Measurements from ENCODE around the gene TEDC1. TPM values are rescaled to one million over a fixed set of nuclear protein-coding genes. Genes with fewer than 3 reads are reported as not detected.
A peak's percentile ranks its signal among the peaks of the same experiment; 100 is the strongest.

TEDC1 gene
- total RNA-seq, 2 donors from 2014 or later = 3.5 to 3.9 TPM

- no peak overlapping the region for H3K4me3 ChIP-seq
- no peak overlapping the region for H3K27ac ChIP-seq
- H3K4me1 ChIP-seq = peaks cover 0 to 23% of the 10 kb centered on the region in 2 donors
- H3K27me3 ChIP-seq = no peaks in the 10 kb centered on the region
- no peaks in the 10 kb centered on the region for H3K9me3 ChIP-seq
- DNase-seq (ENCODE audit: low spot score) = no peak
- peak in 1 of 2 donors; percentile 45 for TF ChIP-seq CTCF (IDR thresholded peaks at IDR 0.05)
- H3K36me3 ChIP-seq = no peaks in the 10 kb centered on the region
Measured at GRCh38 chr14:105532735-105533141, 41.7 kb downstream of the TEDC1 start.

DNA sequence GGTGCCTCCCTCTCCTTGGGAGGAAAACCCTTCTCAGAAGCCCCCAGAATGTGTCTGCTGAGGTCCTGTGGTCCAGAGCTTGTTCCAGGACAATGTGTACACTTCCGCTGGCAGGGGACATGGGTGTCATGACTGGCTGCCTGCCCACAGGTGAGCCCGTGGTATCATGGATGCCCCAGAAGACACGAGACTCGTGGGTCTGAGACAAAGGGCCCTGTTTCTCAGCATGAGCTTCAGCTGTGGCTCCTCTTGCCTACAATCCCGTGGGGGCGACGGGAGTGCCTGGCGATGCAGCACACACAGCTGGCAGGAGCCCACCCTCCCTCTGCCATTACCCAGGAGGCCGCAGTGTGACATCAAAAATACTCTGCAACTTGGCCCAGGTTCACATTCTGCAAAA is 42.3 kb downstream of the TEDC1 start:
- Histone ChIP-seq H3K4me3 (no peak overlapping the region), H3K27me3 (peaks cover 0 to 3% of the 10 kb centered on the region in 2 donors), H3K4me1 (peaks cover 0 to 18% of the 10 kb centered on the region in 2 donors), H3K9me3 (no peaks in the 10 kb centered on the region), H3K36me3 (no peaks in the 10 kb centered on the region), H3K27ac (no peak overlapping the region)
- TF ChIP-seq CTCF (IDR thresholded peaks at IDR 0.05) = no peak
- DNase-seq (ENCODE audit: low spot score) = no peak

GRCh38 chr14:105533811-105534498 is 42.9 kb downstream of the TEDC1 start:
- no peak for TF ChIP-seq CTCF (IDR thresholded peaks at IDR 0.05)
- Histone ChIP-seq H3K4me1 (peaks cover 0 to 13% of the 10 kb centered on the region in 2 donors), H3K9me3 (no peaks in the 10 kb centered on the region), H3K36me3 (no peaks in the 10 kb centered on the region), H3K4me3 (no peak overlapping the region), H3K27me3 (peaks cover 0 to 3% of the 10 kb centered on the region in 2 donors), H3K27ac (no peak overlapping the region)
- DNase-seq (ENCODE audit: low spot score) = no peak

DNA sequence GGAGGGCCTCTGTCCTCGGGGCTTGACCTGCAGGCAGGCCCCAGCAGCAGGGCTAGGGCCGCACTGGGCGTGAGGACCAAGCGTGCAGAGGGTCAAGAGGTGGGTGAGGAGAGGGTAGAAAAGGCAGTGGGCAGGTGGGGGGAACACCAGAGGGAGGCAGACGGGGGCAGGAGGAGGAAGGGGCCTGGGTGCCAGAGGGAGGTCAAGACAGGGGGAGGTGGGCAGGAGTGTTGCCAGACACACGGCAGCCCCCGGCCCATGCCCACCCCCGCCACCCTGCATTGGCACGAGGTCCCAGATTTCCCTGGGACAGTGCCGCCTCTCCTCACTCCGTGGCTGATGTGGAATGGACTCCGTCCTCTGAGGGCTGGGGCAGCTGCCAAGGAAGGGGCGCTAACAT is 43.5 kb downstream of the TEDC1 start:
- H3K4me3 ChIP-seq = no peak overlapping the region
- H3K36me3 ChIP-seq = no peaks in the 10 kb centered on the region
- no peak for DNase-seq (ENCODE audit: low spot score)
- no peak for TF ChIP-seq CTCF (IDR thresholded peaks at IDR 0.05)
- peaks cover 0 to 3% of the 10 kb centered on the region in 2 donors for H3K27me3 ChIP-seq
- no peak overlapping the region for H3K27ac ChIP-seq
- peaks cover 0 to 6% of the 10 kb centered on the region in 2 donors for H3K4me1 ChIP-seq
- H3K9me3 ChIP-seq = no peaks in the 10 kb centered on the region

GRCh38 chr14:105536051-105536450 is 45.0 kb downstream of the TEDC1 start:
- H3K36me3 ChIP-seq = no peaks in the 10 kb centered on the region
- no peak for TF ChIP-seq CTCF (IDR thresholded peaks at IDR 0.05)

More at GRCh38 chr14:105536051-105536450, 45.0 kb downstream of the TEDC1 start:
- no peak overlapping the region for H3K4me3 ChIP-seq
- no peaks in the 10 kb centered on the region for H3K9me3 ChIP-seq
- H3K4me1 ChIP-seq = no peaks in the 10 kb centered on the region
- no peak for DNase-seq (ENCODE audit: low spot score)
- no peak overlapping the region for H3K27ac ChIP-seq
- H3K27me3 ChIP-seq = peaks cover 0 to 3% of the 10 kb centered on the region in 2 donors

All from right atrium auricular region (tissue), 2 donors.